HG03460 (cell line): ENCODE data around the gene FNBP1.

Experiments used
- ATAC-seq: cut with Tn5 transposase; IDR thresholded peaks from one replicate; pipeline ENCODE4 v1.9.1; 2021; ENCODE audit not compliant: unreplicated experiment

The FNBP1 gene

GRCh38 chr9:129929496-129930125, 113.4 kb downstream of the FNBP1 start:
- no peak for ATAC-seq

GRCh38 chr9:129923589-129923988, 119.4 kb downstream of the FNBP1 start:
- no peak for ATAC-seq

GRCh38 chr9:129921905-129922304, 121.1 kb downstream of the FNBP1 start:
- no peak for ATAC-seq

- ATAC-seq = no peak
Measured at GRCh38 chr9:129919841-129920240, 123.1 kb downstream of the FNBP1 start.

- no peak for ATAC-seq
Measured at GRCh38 chr9:129919277-129919676, 123.7 kb downstream of the FNBP1 start.

GRCh38 chr9:129918296-129918950, 124.6 kb downstream of the FNBP1 start:
- no peak for ATAC-seq

- no peak for ATAC-seq
Measured at GRCh38 chr9:129916707-129917106, 126.3 kb downstream of the FNBP1 start.

GRCh38 chr9:129914051-129914450, 128.9 kb downstream of the FNBP1 start:
- ATAC-seq = no peak

GRCh38 chr9:129910628-129911567, 132.1 kb downstream of the FNBP1 start:
- no peak for ATAC-seq

- no peak for ATAC-seq
Measured at GRCh38 chr9:129909851-129910250, 133.1 kb downstream of the FNBP1 start.

GRCh38 chr9:129908906-129909305, 134.1 kb downstream of the FNBP1 start:
- ATAC-seq = no peak

- ATAC-seq = no peak
Measured at GRCh38 chr9:129907201-129907600, 135.8 kb downstream of the FNBP1 start.

GRCh38 chr9:129906298-129906697, 136.7 kb downstream of the FNBP1 start:
- ATAC-seq = no peak

GRCh38 chr9:129904734-129905133, 138.3 kb downstream of the FNBP1 start:
- ATAC-seq = no peak

- ATAC-seq = no peak
Measured at GRCh38 chr9:129902740-129903134, 140.3 kb downstream of the FNBP1 start.

- ATAC-seq = no peak
Measured at GRCh38 chr9:129901993-129902739, 140.8 kb downstream of the FNBP1 start.

GRCh38 chr9:129900263-129901027, 142.5 kb downstream of the FNBP1 start:
- ATAC-seq = peak; percentile 75

- ATAC-seq = no peak
Measured at GRCh38 chr9:129899620-129900019, 143.4 kb downstream of the FNBP1 start.

GRCh38 chr9:129898185-129898584, 144.8 kb downstream of the FNBP1 start:
- ATAC-seq = no peak

- no peak for ATAC-seq
Measured at GRCh38 chr9:129897263-129897662, 145.7 kb downstream of the FNBP1 start.
